Iris pigment epithelial cell (primary cell): ENCODE measurements around the gene NR3C1.

ENCODE experiments used
- DNase-seq: peaks from one replicate; pipeline ENCODE4 v3.0.0-alpha.2; 2011; ENCODE audit warnings: low read depth

NR3C1 gene

GRCh38 chr5:143259254-143259605 is 144.3 kb downstream of the NR3C1 start:
- no peak for DNase-seq

- DNase-seq = peak; percentile 49
Observed at GRCh38 chr5:143258559-143259253, 144.8 kb downstream of the NR3C1 start.

GRCh38 chr5:143254819-143255218 is 148.7 kb downstream of the NR3C1 start:
- no peak for DNase-seq

- no peak for DNase-seq
Observed at GRCh38 chr5:143251946-143252345, 151.5 kb downstream of the NR3C1 start.

- no peak for DNase-seq
Observed at GRCh38 chr5:143251190-143251589, 152.3 kb downstream of the NR3C1 start.

- DNase-seq = no peak
Observed at GRCh38 chr5:143249851-143250250, 153.6 kb downstream of the NR3C1 start.

- DNase-seq = peak; percentile 82
Observed at GRCh38 chr5:143248822-143249579, 154.5 kb downstream of the NR3C1 start.

GRCh38 chr5:143248391-143248790 is 155.1 kb downstream of the NR3C1 start:
- DNase-seq = no peak

- DNase-seq = no peak
Observed at GRCh38 chr5:143247134-143247815, 156.2 kb downstream of the NR3C1 start.

GRCh38 chr5:143245929-143246561 is 157.4 kb downstream of the NR3C1 start:
- peak; percentile 97 for DNase-seq

GRCh38 chr5:143244990-143245389 is 158.5 kb downstream of the NR3C1 start:
- peak; percentile 51 for DNase-seq

GRCh38 chr5:143244000-143244736 is 159.3 kb downstream of the NR3C1 start:
- peak; percentile 98 for DNase-seq

GRCh38 chr5:143243103-143243502 is 160.4 kb downstream of the NR3C1 start:
- DNase-seq = no peak

- peak; percentile 60 for DNase-seq
Observed at GRCh38 chr5:143241892-143242291, 161.6 kb downstream of the NR3C1 start.

GRCh38 chr5:143239882-143240518 is 163.5 kb downstream of the NR3C1 start:
- DNase-seq = no peak

- DNase-seq = no peak
Observed at GRCh38 chr5:143238620-143239019, 164.9 kb downstream of the NR3C1 start.

- no peak for DNase-seq
Observed at GRCh38 chr5:143237664-143238063, 165.8 kb downstream of the NR3C1 start.

- DNase-seq = no peak
Observed at GRCh38 chr5:143236682-143237081, 166.8 kb downstream of the NR3C1 start.

- peak; percentile 45 for DNase-seq
Observed at GRCh38 chr5:143235423-143235822, 168.1 kb downstream of the NR3C1 start.

GRCh38 chr5:143234162-143234842 is 169.2 kb downstream of the NR3C1 start:
- no peak for DNase-seq

GRCh38 chr5:143233031-143233430 is 170.5 kb downstream of the NR3C1 start:
- DNase-seq = no peak
